ENCODE data around the gene HSD11B2.

GRCh38 chr16:67459066-67459860 is 28.3 kb downstream of the HSD11B2 start:
- TF ChIP-seq SP1 (IDR thresholded peaks at IDR 0.05), result no peak
- no peak for TF ChIP-seq NFRKB (IDR thresholded peaks at IDR 0.05)
- TF ChIP-seq ELF4 (IDR thresholded peaks at IDR 0.05), result no peak

Measured in HEK293T (cell line).